ENCODE results near the gene CCDC178. TPM values are rescaled to one million over a fixed set of nuclear protein-coding genes. Genes with fewer than 3 reads are reported as not detected.
"Not testable (repeated sequence)": the region's sequence is repeated elsewhere in the genome, so short reads cannot be mapped to it uniquely, and the experiment has no call there.

Gene CCDC178
- total and polyA plus RNA-seq, 2 experiments from 2014 or later = not detected

DNA sequence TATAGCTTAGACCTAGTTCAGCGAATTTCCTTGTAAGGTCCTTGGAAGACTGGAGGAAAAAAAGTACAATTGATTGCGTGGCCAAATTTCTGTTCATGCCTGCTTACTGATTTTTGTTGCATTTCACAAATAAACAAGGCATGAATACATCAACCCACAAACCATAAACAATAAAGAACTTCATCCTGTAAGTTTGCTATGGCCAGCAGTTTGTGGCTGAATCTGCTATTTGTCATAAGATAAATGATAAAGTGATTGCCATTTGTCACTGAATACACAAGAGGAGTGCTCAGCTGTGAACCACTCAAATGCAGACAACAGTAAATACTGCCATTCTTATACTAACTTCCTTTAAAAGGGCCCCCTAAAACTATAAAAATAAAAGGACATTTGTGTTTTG is 259.5 kb downstream of the CCDC178 start:
- Histone ChIP-seq H4K20me1 (ENCODE audit: insufficient read depth) (no peaks in the 10 kb centered on the region), H3K36me3 (ENCODE audit: low read depth) (no peaks in the 10 kb centered on the region), H3K79me2 (ENCODE audit: insufficient read depth) (no peaks in the 10 kb centered on the region), H3K27me3 (replicated peaks; ENCODE audit: insufficient read depth) (no peaks in the 10 kb centered on the region), H3F3A (ENCODE audit: insufficient read depth) (no peaks in the 10 kb centered on the region), H3K4me2 (ENCODE audit: unreplicated experiment) (no peak overlapping the region), H3K4me3 (no peak overlapping the region), H3K4me1 (ENCODE audit: insufficient read depth) (no peaks in the 10 kb centered on the region), H2AFZ (no peak overlapping the region), H3K27ac (no peak overlapping the region), H3K9me2 (ENCODE audit: insufficient read depth) (no peaks in the 10 kb centered on the region), H3K9ac (no peak overlapping the region), H3K9me3 (ENCODE audit: low read depth) (no peaks in the 10 kb centered on the region)
- no peak for DNase-seq
- in situ Hi-C loops (cut with MboI) = no loop called here
- TF ChIP-seq EZH2 (IDR thresholded peaks at IDR 0.05; ENCODE audit: insufficient read depth, poor library complexity, severe bottlenecking) (no peak), EZH2phosphoT487 (IDR thresholded peaks at IDR 0.05; ENCODE audit: insufficient read depth, low read depth) (no peak)
- 0 to 2% methylated on average over 2 of the region's 2 CpGs for WGBS, 2 experiments (ENCODE audit: low coverage in 1 of 2, low lambda C conversion rate in 2 of 2, missing lambda C conversion rate in 2 of 2)

- Histone ChIP-seq H3K9me2 (ENCODE audit: insufficient read depth) (no peaks in the 10 kb centered on the region), H3K4me2 (ENCODE audit: unreplicated experiment) (no peak overlapping the region), H3F3A (ENCODE audit: insufficient read depth) (no peaks in the 10 kb centered on the region), H3K36me3 (ENCODE audit: low read depth) (no peaks in the 10 kb centered on the region), H3K9me3 (ENCODE audit: low read depth) (no peaks in the 10 kb centered on the region), H3K79me2 (ENCODE audit: insufficient read depth) (no peaks in the 10 kb centered on the region), H3K27ac (no peak overlapping the region), H4K20me1 (ENCODE audit: insufficient read depth) (no peaks in the 10 kb centered on the region), H2AFZ (no peak overlapping the region), H3K9ac (no peak overlapping the region), H3K4me3 (no peak overlapping the region), H3K27me3 (replicated peaks; ENCODE audit: insufficient read depth) (no peaks in the 10 kb centered on the region), H3K4me1 (ENCODE audit: insufficient read depth) (no peaks in the 10 kb centered on the region)
- no peak for DNase-seq
- in situ Hi-C loops (cut with MboI) = no loop called here
- no peak for TF ChIP-seq EZH2phosphoT487 (IDR thresholded peaks at IDR 0.05; ENCODE audit: insufficient read depth, low read depth)
- no peak for TF ChIP-seq EZH2 (IDR thresholded peaks at IDR 0.05; ENCODE audit: insufficient read depth, poor library complexity, severe bottlenecking)
Observed at GRCh38 chr18:33169218-33169617, 271.3 kb downstream of the CCDC178 start.

- H3K36me3 ChIP-seq (ENCODE audit: low read depth); H3K9ac ChIP-seq; H2AFZ ChIP-seq; DNase-seq; H3K79me2 ChIP-seq (ENCODE audit: insufficient read depth); H3K9me3 ChIP-seq (ENCODE audit: low read depth); H3K27ac ChIP-seq; H3K27me3 ChIP-seq (replicated peaks; ENCODE audit: insufficient read depth); H3F3A ChIP-seq (ENCODE audit: insufficient read depth); H3K9me2 ChIP-seq (ENCODE audit: insufficient read depth); H3K4me1 ChIP-seq (ENCODE audit: insufficient read depth); in situ Hi-C loops (cut with MboI); H4K20me1 ChIP-seq (ENCODE audit: insufficient read depth); H3K4me2 ChIP-seq (ENCODE audit: unreplicated experiment); H3K4me3 ChIP-seq: not testable (repeated sequence)
- WGBS, 2 experiments (ENCODE audit: low coverage in 1 of 2, low lambda C conversion rate in 2 of 2, missing lambda C conversion rate in 2 of 2) = 27 to 33% methylated on average over 7 to 9 of the region's 9 CpGs
Observed at GRCh38 chr18:33164121-33164520, 276.4 kb downstream of the CCDC178 start.

DNA sequence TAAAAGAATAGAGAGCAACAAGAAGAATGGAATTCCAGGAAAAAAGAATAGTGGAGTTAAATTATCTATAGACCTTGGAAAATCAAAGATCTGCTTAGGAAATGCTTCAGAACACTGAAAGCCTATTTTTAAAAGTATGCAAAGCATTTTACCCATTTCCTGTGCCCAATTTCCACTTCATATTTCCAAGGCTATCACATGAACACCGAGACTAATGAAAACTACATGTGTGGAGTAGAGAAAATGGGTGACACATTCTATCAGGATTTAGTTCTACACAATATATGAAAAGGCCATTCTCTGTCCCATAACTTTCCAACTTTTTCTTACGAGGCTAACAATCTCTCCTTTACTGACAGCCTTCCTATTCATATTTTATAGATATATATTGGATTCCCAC is 279.4 kb downstream of the CCDC178 start:
- Histone ChIP-seq H3K79me2 (ENCODE audit: insufficient read depth) (no peaks in the 10 kb centered on the region), H3K9me3 (ENCODE audit: low read depth) (no peaks in the 10 kb centered on the region), H2AFZ (no peak overlapping the region), H3K27ac (no peak overlapping the region), H3K36me3 (ENCODE audit: low read depth) (no peaks in the 10 kb centered on the region), H4K20me1 (ENCODE audit: insufficient read depth) (no peaks in the 10 kb centered on the region), H3K27me3 (replicated peaks; ENCODE audit: insufficient read depth) (no peaks in the 10 kb centered on the region), H3K4me2 (ENCODE audit: unreplicated experiment) (no peak overlapping the region), H3K9me2 (ENCODE audit: insufficient read depth) (no peaks in the 10 kb centered on the region), H3K9ac (no peak overlapping the region), H3K4me1 (ENCODE audit: insufficient read depth) (no peaks in the 10 kb centered on the region), H3K4me3 (no peak overlapping the region), H3F3A (ENCODE audit: insufficient read depth) (no peaks in the 10 kb centered on the region)
- WGBS, 2 experiments (ENCODE audit: low coverage in 1 of 2, low lambda C conversion rate in 2 of 2, missing lambda C conversion rate in 2 of 2) = 4% methylated on average over 2 of the region's 2 CpGs
- in situ Hi-C loops (cut with MboI) = no loop called here
- no peak for TF ChIP-seq EZH2phosphoT487 (IDR thresholded peaks at IDR 0.05; ENCODE audit: insufficient read depth, low read depth)
- no peak for TF ChIP-seq EZH2 (IDR thresholded peaks at IDR 0.05; ENCODE audit: insufficient read depth, poor library complexity, severe bottlenecking)
- no peak for DNase-seq

GRCh38 chr18:33159151-33159550 is 281.4 kb downstream of the CCDC178 start:
- no peak overlapping the region for H3K9ac ChIP-seq
- no peaks in the 10 kb centered on the region for H3K4me1 ChIP-seq (ENCODE audit: insufficient read depth)
- H3K4me2 ChIP-seq (ENCODE audit: unreplicated experiment) = no peak overlapping the region
- no peaks in the 10 kb centered on the region for H3K27me3 ChIP-seq (replicated peaks; ENCODE audit: insufficient read depth)
- 8 to 17% methylated on average over 2 of the region's 2 CpGs for WGBS, 2 experiments (ENCODE audit: low coverage in 1 of 2, low lambda C conversion rate in 2 of 2, missing lambda C conversion rate in 2 of 2)
- no peak for DNase-seq
- no peak overlapping the region for H3K27ac ChIP-seq
- H3K9me2 ChIP-seq (ENCODE audit: insufficient read depth) = no peaks in the 10 kb centered on the region
- no peaks in the 10 kb centered on the region for H4K20me1 ChIP-seq (ENCODE audit: insufficient read depth)
- H3K79me2 ChIP-seq (ENCODE audit: insufficient read depth) = no peaks in the 10 kb centered on the region
- H2AFZ ChIP-seq = no peak overlapping the region
- H3K9me3 ChIP-seq (ENCODE audit: low read depth) = no peaks in the 10 kb centered on the region
- H3K36me3 ChIP-seq (ENCODE audit: low read depth) = no peaks in the 10 kb centered on the region
- H3K4me3 ChIP-seq = no peak overlapping the region
- in situ Hi-C loops (cut with MboI) = no loop called here
- no peaks in the 10 kb centered on the region for H3F3A ChIP-seq (ENCODE audit: insufficient read depth)
- TF ChIP-seq EZH2phosphoT487 (IDR thresholded peaks at IDR 0.05; ENCODE audit: insufficient read depth, low read depth) = no peak
- no peak for TF ChIP-seq EZH2 (IDR thresholded peaks at IDR 0.05; ENCODE audit: insufficient read depth, poor library complexity, severe bottlenecking)
